Left cardiac atrium (tissue), 4 donors: ENCODE data around the gene TMEM98. TPM values are rescaled to one million over a fixed set of nuclear protein-coding genes. Genes with fewer than 3 reads are reported as not detected.
"Not testable (repeated sequence)": the region's sequence is repeated elsewhere in the genome, so short reads cannot be mapped to it uniquely, and the experiment has no call there.

Experiments
- ATAC-seq, 2 donors: fragments of 200-7000 bp; cut with Tn5 transposase; one replicate each; pipeline ENCODE4 v1.9.1; 2020; ENCODE audit warnings: mild to moderate bottlenecking in 2 of 2, moderate library complexity in 2 of 2
- DNase-seq: peaks from one replicate; pipeline ENCODE4 v3.0.0-alpha.2; 2020
- intact Hi-C, 2 donors: fragments of 100-400 bp; cut with DNase I; formaldehyde crosslinking; loops; one replicate each; pipeline versions ENCODE4 v1.14.1 to v1.15.1; 2022 to 2023
- total RNA-seq, 2 donors: library from RNA; stranded (reverse); fragmentation: NEBNext Ultra II Directional; extraction: Animal tissue kit (Norgen Biotek cat#: 25700); gene quantifications; one replicate each; pipeline ENCODE4 v1.2.1, GENCODE V29; 2021
- donor health status: DM: no; HTN: yes; CAD: no.
- donor health status: DM: no; HTN: yes; CAD: no; lungs with severe emphysema.
- donor health status: DM: yes; HTN: yes; CAD: no.
- donor health status: Dilated cardiomyopathy.

TMEM98 gene
- total RNA-seq, 2 donors from 2014 or later = 29.8 to 36.5 TPM

GRCh38 chr17:32962320-32962711 lies 34.4 kb downstream of the TMEM98 start:
- intact Hi-C loops = no loop called here
- peak in 1 of 2 donors; percentile 51 for ATAC-seq
- DNase-seq = no peak

GRCh38 chr17:32964541-32964940 lies 36.6 kb downstream of the TMEM98 start:
- intact Hi-C loops = no loop called here
- no peak for ATAC-seq
- DNase-seq = no peak

- ATAC-seq, intact Hi-C loops, DNase-seq: not testable (repeated sequence)
Measured at GRCh38 chr17:32969231-32969630, 41.3 kb downstream of the TMEM98 start.

GRCh38 chr17:32970281-32970680 lies 42.3 kb downstream of the TMEM98 start:
- peak in 1 of 2 donors; percentile 38 for ATAC-seq
- intact Hi-C loops = no loop called here
- DNase-seq = no peak

GRCh38 chr17:32971171-32971570 lies 43.2 kb downstream of the TMEM98 start:
- DNase-seq = no peak
- intact Hi-C loops = no loop called here
- ATAC-seq = no peak

GRCh38 chr17:32976131-32976530 lies 48.2 kb downstream of the TMEM98 start:
- DNase-seq (no peak), ATAC-seq (no peak)
- intact Hi-C loops = no loop called here

GRCh38 chr17:32976605-32977004 lies 48.7 kb downstream of the TMEM98 start:
- intact Hi-C loops = no loop called here
- DNase-seq (no peak), ATAC-seq (no peak)

GRCh38 chr17:32980230-32980629 lies 52.3 kb downstream of the TMEM98 start:
- intact Hi-C loops = no loop called here
- DNase-seq (no peak), ATAC-seq (no peak)

GRCh38 chr17:32981611-32982010 lies 53.7 kb downstream of the TMEM98 start:
- DNase-seq, intact Hi-C loops, ATAC-seq: not testable (repeated sequence)

GRCh38 chr17:32985050-32985756 lies 57.2 kb downstream of the TMEM98 start:
- ATAC-seq = no peak
- intact Hi-C loops = no loop called here
- no peak for DNase-seq

GRCh38 chr17:32987453-32987805 lies 59.5 kb downstream of the TMEM98 start:
- DNase-seq, ATAC-seq, intact Hi-C loops: not testable (repeated sequence)

- ATAC-seq, intact Hi-C loops, DNase-seq: not testable (repeated sequence)
Measured at GRCh38 chr17:32987868-32988267, 59.9 kb downstream of the TMEM98 start.

GRCh38 chr17:32988481-32989101 lies 60.6 kb downstream of the TMEM98 start:
- no peak for ATAC-seq
- intact Hi-C loops = no loop called here
- DNase-seq = no peak

GRCh38 chr17:32992321-32993033 lies 64.5 kb downstream of the TMEM98 start:
- DNase-seq = no peak
- ATAC-seq = peak in 1 of 2 donors; percentile 37
- intact Hi-C loops = loop anchor here in 1 of 2 donors (10.0 kb wide), 1 partner anchor 208 kb away; no protein-coding TSS in a partner anchor

- intact Hi-C loops = loop anchor here in 1 of 2 donors (10.0 kb wide), 1 partner anchor 209 kb away; no protein-coding TSS in a partner anchor
- ATAC-seq (no peak), DNase-seq (no peak)
Measured at GRCh38 chr17:32993977-32994376, 66.0 kb downstream of the TMEM98 start.

Other genes starting within 250 kb of the TMEM98 start
- 10 to 100 TPM in 1 of 2 donors, 1 to 10 TPM in 1; 9.5 to 21.8 TPM for gene MYO1D, start 51.0 kb upstream of the TMEM98 start, total RNA-seq
- not detected for gene SPACA3, start 63.7 kb downstream of the TMEM98 start, total RNA-seq